HG03045 (cell line): ENCODE results near the gene LDLRAD3.

Experiments used
- ATAC-seq: cut with Tn5 transposase; IDR thresholded peaks from one replicate; pipeline ENCODE4 v1.9.1; 2021; ENCODE audit warnings: mild to moderate bottlenecking, moderate library complexity; ENCODE audit not compliant: unreplicated experiment

Gene LDLRAD3

GRCh38 chr11:36014898-36015665, 71.2 kb downstream of the LDLRAD3 start:
- ATAC-seq: no peak

- ATAC-seq: no peak
These were observed 71.9 kb downstream of the LDLRAD3 start for GRCh38 chr11:36015799-36016198.

- no peak for ATAC-seq
These were observed 72.4 kb downstream of the LDLRAD3 start for GRCh38 chr11:36016263-36016662.

GRCh38 chr11:36016709-36017108, 72.8 kb downstream of the LDLRAD3 start:
- no peak for ATAC-seq

GRCh38 chr11:36019005-36019596, 75.2 kb downstream of the LDLRAD3 start:
- ATAC-seq: no peak

- no peak for ATAC-seq
These were observed 75.9 kb downstream of the LDLRAD3 start for GRCh38 chr11:36019722-36020121.

- no peak for ATAC-seq
These were observed 79.0 kb downstream of the LDLRAD3 start for GRCh38 chr11:36022882-36023281.

GRCh38 chr11:36023922-36024321, 80.1 kb downstream of the LDLRAD3 start:
- no peak for ATAC-seq

- ATAC-seq: no peak
These were observed 80.9 kb downstream of the LDLRAD3 start for GRCh38 chr11:36024716-36025115.

- no peak for ATAC-seq
These were observed 82.6 kb downstream of the LDLRAD3 start for GRCh38 chr11:36026315-36026968.

- ATAC-seq: no peak
These were observed 83.9 kb downstream of the LDLRAD3 start for GRCh38 chr11:36027731-36028130.

GRCh38 chr11:36029616-36030015, 85.8 kb downstream of the LDLRAD3 start:
- no peak for ATAC-seq

GRCh38 chr11:36030731-36031281, 86.9 kb downstream of the LDLRAD3 start:
- no peak for ATAC-seq

- ATAC-seq: no peak
These were observed 89.4 kb downstream of the LDLRAD3 start for GRCh38 chr11:36033082-36033751.

GRCh38 chr11:36033936-36034335, 90.1 kb downstream of the LDLRAD3 start:
- no peak for ATAC-seq

GRCh38 chr11:36034551-36035331, 90.9 kb downstream of the LDLRAD3 start:
- no peak for ATAC-seq

- no peak for ATAC-seq
These were observed 91.6 kb downstream of the LDLRAD3 start for GRCh38 chr11:36035454-36035853.

GRCh38 chr11:36035999-36036398, 92.1 kb downstream of the LDLRAD3 start:
- no peak for ATAC-seq

GRCh38 chr11:36037031-36037430, 93.2 kb downstream of the LDLRAD3 start:
- no peak for ATAC-seq

- ATAC-seq: no peak
These were observed 94.7 kb downstream of the LDLRAD3 start for GRCh38 chr11:36038541-36038940.
